HG03378 (cell line): ENCODE results near the gene FASLG.
"Not testable (repeated sequence)": the region's sequence is repeated elsewhere in the genome, so short reads cannot be mapped to it uniquely, and the experiment has no call there.

Experiments used
- ATAC-seq: cut with Tn5 transposase; IDR thresholded peaks from one replicate; pipeline ENCODE4 v1.9.1; 2021; ENCODE audit warnings: mild to moderate bottlenecking, moderate library complexity; ENCODE audit not compliant: unreplicated experiment

The FASLG gene

GRCh38 chr1:172658871-172659453 is at the start of gene FASLG:
TSS of gene FASLG (plus strand) at chr1:172659103. CDS start at chr1:172659202, 99 bp downstream.
- ATAC-seq = no peak

GRCh38 chr1:172609528-172609927 is 49.4 kb upstream of the FASLG start:
- no peak for ATAC-seq

- no peak for ATAC-seq
Measured at GRCh38 chr1:172612478-172612877, 46.4 kb upstream of the FASLG start.

GRCh38 chr1:172613294-172613693 is 45.6 kb upstream of the FASLG start:
- ATAC-seq = no peak

- ATAC-seq = no peak
Measured at GRCh38 chr1:172616195-172616594, 42.7 kb upstream of the FASLG start.

GRCh38 chr1:172616636-172617035 is 42.3 kb upstream of the FASLG start:
- no peak for ATAC-seq

- not testable (repeated sequence) for ATAC-seq
Measured at GRCh38 chr1:172620603-172621002, 38.3 kb upstream of the FASLG start.

- ATAC-seq = no peak
Measured at GRCh38 chr1:172622541-172622940, 36.4 kb upstream of the FASLG start.

GRCh38 chr1:172623748-172624147 is 35.2 kb upstream of the FASLG start:
- ATAC-seq = no peak

GRCh38 chr1:172626845-172627244 is 32.1 kb upstream of the FASLG start:
- no peak for ATAC-seq

GRCh38 chr1:172627702-172628101 is 31.2 kb upstream of the FASLG start:
- no peak for ATAC-seq

GRCh38 chr1:172628401-172628800 is 30.5 kb upstream of the FASLG start:
- ATAC-seq = no peak

GRCh38 chr1:172629170-172629569 is 29.7 kb upstream of the FASLG start:
- no peak for ATAC-seq

GRCh38 chr1:172629638-172630037 is 29.3 kb upstream of the FASLG start:
- ATAC-seq = no peak

- no peak for ATAC-seq
Measured at GRCh38 chr1:172630056-172630818, 28.7 kb upstream of the FASLG start.

- ATAC-seq = no peak
Measured at GRCh38 chr1:172630868-172631267, 28.0 kb upstream of the FASLG start.

GRCh38 chr1:172637522-172637921 is 21.4 kb upstream of the FASLG start:
- ATAC-seq = no peak

- ATAC-seq = no peak
Measured at GRCh38 chr1:172638249-172638648, 20.7 kb upstream of the FASLG start.

- ATAC-seq = no peak
Measured at GRCh38 chr1:172638885-172639831, 19.7 kb upstream of the FASLG start.

GRCh38 chr1:172640111-172640510 is 18.8 kb upstream of the FASLG start:
- ATAC-seq = no peak

- no peak for ATAC-seq
Measured at GRCh38 chr1:172641492-172641891, 17.4 kb upstream of the FASLG start.
